ENCODE measurements around the gene ZNF277.

The ZNF277 gene

DNA sequence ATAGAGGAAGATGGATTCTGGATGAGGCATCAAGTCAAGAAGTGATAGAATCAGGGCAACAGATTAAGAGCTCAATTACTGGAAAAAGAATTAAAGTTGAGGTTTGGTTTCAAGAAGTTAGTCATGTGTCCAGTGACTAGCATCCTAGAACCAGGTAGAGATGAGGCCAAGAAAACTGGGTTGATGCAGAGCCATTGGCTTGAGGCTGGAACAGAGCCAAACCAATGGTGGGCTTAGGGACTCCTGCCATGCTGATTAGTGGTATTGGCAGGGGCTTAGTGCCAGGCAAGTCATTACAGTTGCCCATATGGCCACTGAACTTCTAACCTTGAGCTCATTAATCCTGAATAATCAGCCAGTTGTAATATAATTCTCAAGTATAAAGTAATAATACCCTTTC, 18.5 kb downstream of the ZNF277 start:
- DNase-seq (ENCODE audit: low read depth), result no peak
- no peak overlapping the region for H3K4me3 ChIP-seq (ENCODE audit: control insufficient read depth, low read depth, low read length)
- TF ChIP-seq, protein P1, sequence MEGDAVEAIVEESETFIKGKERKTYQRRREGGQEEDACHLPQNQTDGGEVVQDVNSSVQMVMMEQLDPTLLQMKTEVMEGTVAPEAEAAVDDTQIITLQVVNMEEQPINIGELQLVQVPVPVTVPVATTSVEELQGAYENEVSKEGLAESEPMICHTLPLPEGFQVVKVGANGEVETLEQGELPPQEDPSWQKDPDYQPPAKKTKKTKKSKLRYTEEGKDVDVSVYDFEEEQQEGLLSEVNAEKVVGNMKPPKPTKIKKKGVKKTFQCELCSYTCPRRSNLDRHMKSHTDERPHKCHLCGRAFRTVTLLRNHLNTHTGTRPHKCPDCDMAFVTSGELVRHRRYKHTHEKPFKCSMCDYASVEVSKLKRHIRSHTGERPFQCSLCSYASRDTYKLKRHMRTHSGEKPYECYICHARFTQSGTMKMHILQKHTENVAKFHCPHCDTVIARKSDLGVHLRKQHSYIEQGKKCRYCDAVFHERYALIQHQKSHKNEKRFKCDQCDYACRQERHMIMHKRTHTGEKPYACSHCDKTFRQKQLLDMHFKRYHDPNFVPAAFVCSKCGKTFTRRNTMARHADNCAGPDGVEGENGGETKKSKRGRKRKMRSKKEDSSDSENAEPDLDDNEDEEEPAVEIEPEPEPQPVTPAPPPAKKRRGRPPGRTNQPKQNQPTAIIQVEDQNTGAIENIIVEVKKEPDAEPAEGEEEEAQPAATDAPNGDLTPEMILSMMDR (conservative IDR thresholded peaks at IDR 0.05; ENCODE audit: control insufficient read depth, insufficient read depth, low read depth, low read length), result no peak

DNA sequence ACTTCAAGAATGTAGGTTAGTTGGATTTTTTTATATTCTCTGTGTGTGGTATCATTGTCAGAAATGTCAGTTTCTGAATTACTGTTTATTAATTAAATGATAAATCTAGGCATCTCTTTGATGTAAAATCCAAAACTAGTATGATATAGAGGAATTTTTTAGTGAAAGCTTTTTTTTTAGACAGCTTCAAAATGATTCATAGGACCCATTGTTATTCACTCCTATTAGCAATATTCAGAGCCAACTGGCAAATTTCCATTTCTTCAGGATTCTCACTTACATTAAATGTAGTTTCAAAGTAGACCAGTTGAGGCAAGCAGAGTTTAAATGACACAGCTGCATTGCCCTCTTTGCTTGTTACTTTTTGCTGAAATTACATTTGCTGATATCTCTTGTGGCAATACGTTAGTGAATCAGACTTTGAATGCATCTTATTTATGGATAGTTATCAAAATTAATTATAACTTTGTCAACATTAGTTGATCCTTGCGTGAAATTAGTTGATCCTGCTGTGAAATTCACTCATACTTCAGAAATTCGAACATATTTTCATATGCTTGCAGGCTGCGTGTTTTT, 20.3 kb downstream of the ZNF277 start:
- TF ChIP-seq, protein P1 (conservative IDR thresholded peaks at IDR 0.05; ENCODE audit: control insufficient read depth, insufficient read depth, low read depth, low read length), result no peak
- H3K4me3 ChIP-seq (ENCODE audit: control insufficient read depth, low read depth, low read length), result no peak overlapping the region
- DNase-seq (ENCODE audit: low read depth), result no peak

DNA sequence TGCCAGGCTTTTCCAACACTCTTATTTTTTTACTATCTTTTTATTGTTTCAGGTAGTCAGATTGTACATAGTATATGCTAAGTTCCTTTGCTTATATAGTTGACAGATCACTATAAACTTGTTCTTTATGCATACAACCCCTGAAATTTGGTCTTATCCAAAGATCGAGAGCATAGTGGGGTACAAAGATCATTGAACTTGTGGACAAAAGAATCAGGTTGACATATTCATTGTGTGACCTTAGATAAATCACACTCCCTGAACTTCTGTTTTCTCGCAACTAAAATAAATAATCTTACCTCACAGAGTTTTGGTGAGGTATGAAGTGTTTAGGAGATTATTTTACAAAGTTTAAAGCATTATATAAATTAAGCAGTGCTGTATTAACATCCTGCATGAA, 22.1 kb downstream of the ZNF277 start:
- TF ChIP-seq, protein P1 (conservative IDR thresholded peaks at IDR 0.05; ENCODE audit: control insufficient read depth, insufficient read depth, low read depth, low read length), result no peak
- no peak overlapping the region for H3K4me3 ChIP-seq (ENCODE audit: control insufficient read depth, low read depth, low read length)
- DNase-seq (ENCODE audit: low read depth), result no peak

DNA sequence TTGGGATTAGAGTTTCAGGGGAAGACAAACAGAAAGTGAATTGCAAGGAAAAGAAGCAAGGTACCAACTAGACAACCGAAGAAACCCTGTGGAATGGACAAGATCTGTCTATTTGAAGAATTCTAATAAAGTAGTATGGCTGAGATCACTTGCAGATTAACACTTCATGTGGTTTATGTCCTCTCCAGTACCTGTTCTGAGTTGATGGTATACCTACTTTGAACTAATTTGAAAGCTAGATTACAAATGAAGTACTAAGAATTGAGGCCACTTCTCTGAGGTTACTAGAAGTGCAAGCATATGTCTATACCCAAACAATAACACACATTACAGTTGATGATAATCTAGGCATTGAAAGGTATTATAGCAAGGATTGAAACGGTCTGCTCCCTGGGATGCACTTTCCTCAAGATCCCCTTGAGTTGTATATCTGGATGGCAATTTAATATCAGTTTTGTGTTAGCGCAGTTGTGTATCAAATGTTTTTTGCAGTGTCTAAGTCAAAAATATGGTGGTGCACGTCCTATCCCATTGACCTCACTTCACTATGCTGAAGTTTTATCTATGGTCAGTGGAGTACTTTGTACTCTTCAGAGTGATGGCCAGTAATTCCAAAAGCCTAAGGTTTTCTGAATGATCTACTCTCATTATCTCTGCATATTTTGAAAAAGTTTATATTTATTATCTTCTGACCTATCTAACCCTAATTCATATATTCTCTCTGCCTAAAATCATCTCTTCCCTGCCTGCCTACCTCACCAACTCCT, 25.9 kb downstream of the ZNF277 start:
- no peak for DNase-seq (ENCODE audit: low read depth)
- no peak overlapping the region for H3K4me3 ChIP-seq (ENCODE audit: control insufficient read depth, low read depth, low read length)
- TF ChIP-seq, protein P1 (conservative IDR thresholded peaks at IDR 0.05; ENCODE audit: control insufficient read depth, insufficient read depth, low read depth, low read length), result no peak

DNA sequence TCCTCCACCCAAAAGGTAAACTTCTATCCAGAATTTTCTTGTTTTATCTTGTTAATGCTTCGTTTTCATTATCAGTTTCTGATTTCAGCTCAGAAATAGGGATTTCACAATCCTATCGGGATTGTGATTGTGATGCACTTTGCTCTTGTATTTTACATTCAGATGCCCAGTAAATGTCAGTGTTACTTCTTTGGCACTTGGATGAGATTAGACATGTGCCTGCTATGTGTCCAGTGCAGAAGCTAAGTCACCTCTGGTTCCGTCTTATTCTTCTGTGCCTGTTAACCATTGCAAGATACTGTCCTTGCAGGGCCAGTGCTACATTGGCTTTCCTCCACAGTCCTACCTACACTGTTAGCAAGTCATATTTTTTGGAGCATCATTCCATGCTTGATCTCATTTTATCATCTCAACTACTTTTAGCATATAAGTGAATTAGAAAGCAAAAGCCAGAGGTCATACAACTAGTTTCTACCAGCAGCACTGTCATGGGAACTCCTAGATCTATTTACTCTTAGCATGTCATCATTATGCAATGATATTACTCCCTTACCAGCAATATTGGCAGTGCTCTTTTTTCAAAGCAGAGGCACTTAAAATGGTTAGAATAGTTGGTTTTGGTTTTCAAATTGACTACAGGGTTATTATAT, 26.7 kb downstream of the ZNF277 start:
- H3K4me3 ChIP-seq (ENCODE audit: control insufficient read depth, low read depth, low read length), result no peak overlapping the region
- peak; percentile 26 for DNase-seq (ENCODE audit: low read depth)
- TF ChIP-seq, protein P1 (conservative IDR thresholded peaks at IDR 0.05; ENCODE audit: control insufficient read depth, insufficient read depth, low read depth, low read length), result no peak

DNA sequence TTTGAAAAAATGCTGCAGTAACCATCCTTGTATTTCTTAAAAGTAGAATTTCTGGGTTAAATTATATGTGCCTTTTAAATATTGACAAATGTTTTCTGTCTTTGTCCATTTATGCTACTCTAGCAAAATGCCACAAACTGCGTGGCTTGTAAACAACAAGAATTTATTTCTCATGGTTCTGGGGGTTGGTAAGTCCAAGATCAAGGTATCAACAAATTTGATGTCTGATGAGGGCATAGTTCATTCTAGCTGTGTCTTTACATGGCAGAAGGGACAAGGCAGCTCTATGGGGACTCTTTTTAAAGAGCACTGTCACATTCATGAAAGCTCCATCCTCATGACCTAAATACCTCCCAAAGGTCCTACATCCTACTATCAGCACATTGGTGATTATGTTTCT, 27.7 kb downstream of the ZNF277 start:
- DNase-seq (ENCODE audit: low read depth), result no peak
- TF ChIP-seq, protein P1 (conservative IDR thresholded peaks at IDR 0.05; ENCODE audit: control insufficient read depth, insufficient read depth, low read depth, low read length), result no peak
- H3K4me3 ChIP-seq (ENCODE audit: control insufficient read depth, low read depth, low read length), result no peak overlapping the region
